ENCODE measurements around the gene S100A10.

GRCh38 chr1:151966061-151966460 lies 27.6 kb downstream of the S100A10 start:
- TF ChIP-seq CTCF (IDR thresholded peaks at IDR 0.05) (no peak), POLR2A (IDR thresholded peaks at IDR 0.05) (no peak)

Measured in heart left ventricle (tissue), 13 donors.